ENCODE results near the gene FMN1. TPM values are rescaled to one million over a fixed set of nuclear protein-coding genes. Genes with fewer than 3 reads are reported as not detected.

FMN1 gene
- total and polyA plus RNA-seq, 2 of the 8 experiments (the other 6 are each of a cell fraction or from before 2014, with no cell fraction given) = 0.27 to 3.7 TPM

DNA sequence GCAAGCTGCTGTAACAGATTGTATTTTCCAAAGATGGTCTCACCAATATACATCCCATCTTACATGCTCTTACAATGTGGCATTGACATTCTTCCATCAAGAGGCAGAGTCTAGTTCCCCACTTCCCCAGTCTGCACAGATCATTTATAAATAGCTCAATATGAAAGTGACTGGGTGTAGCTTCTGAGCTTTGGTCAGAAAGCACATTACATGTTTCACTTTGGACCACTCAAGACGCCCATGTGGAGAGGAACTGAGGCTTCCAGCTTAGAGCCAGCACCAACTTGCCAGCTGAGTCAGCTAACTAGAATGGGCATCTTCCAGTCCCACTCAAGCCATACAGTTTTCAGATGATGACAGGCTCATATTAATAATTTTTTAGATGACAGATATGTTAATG, 431.2 kb downstream of the FMN1 start:
- no peaks in the 10 kb centered on the region for H4K20me1 ChIP-seq (replicated peaks in 1 of 2; ENCODE audit: control insufficient read depth in 1 of 2, insufficient read depth in 2 of 2, low read length in 2 of 2)
- ChIA-PET POLR2A (ENCODE audit: partially characterized antibody) (interaction anchor here (1.4 kb wide), 1 partner anchor 17 kb away, joined by 5 read pairs; no protein-coding TSS in a partner anchor), CTCF (ENCODE audit: partially characterized antibody) (interaction anchor here (0.9 to 1.3 kb wide), 3 partner anchors 13 to 173 kb away, joined by 3 read pairs; no protein-coding TSS in a partner anchor)
- no peak overlapping the region for H3K56ac ChIP-seq (replicated peaks; ENCODE audit: insufficient read length, low read depth, low read length)
- H3K27me3 ChIP-seq (replicated peaks in 1 of 4; ENCODE audit: control insufficient read depth in 3 of 4, extremely low read depth in 1 of 4, insufficient read depth in 3 of 4, low read length in 3 of 4) = no peaks in the 10 kb centered on the region
- no peaks in the 10 kb centered on the region for H3K36me3 ChIP-seq (ENCODE audit: control insufficient read depth in 2 of 4, insufficient read depth in 4 of 4, low read length in 3 of 4)
- H3K79me2 ChIP-seq (ENCODE audit: control insufficient read depth in 1 of 2, insufficient read depth in 2 of 2, low read length in 2 of 2) = no peaks in the 10 kb centered on the region
- no peak overlapping the region for H3K4ac ChIP-seq (replicated peaks; ENCODE audit: insufficient read length, low read depth, low read length)
- no peak overlapping the region for H3K27ac ChIP-seq (ENCODE audit: low read depth, low read length)
- no peak overlapping the region for H2BK120ac ChIP-seq (replicated peaks; ENCODE audit: low read depth, low read length)
- FAIRE-seq (no peak), DNase-seq (ENCODE audit: low read depth in 1 of 2, low spot score in 2 of 2) (no peak)
- H3K4me2 ChIP-seq (ENCODE audit: insufficient read depth in 1 of 2, low read depth in 2 of 2, low read length in 2 of 2) = no peak overlapping the region
- WGBS, 2 experiments (ENCODE audit: extremely low coverage in 1 of 2, insufficient coverage in 1 of 2, insufficient read length in 1 of 2, insufficient replicate concordance in 2 of 2, low coverage in 1 of 2, low lambda C conversion rate in 2 of 2, missing lambda C conversion rate in 1 of 2) = 80% methylated on average over 1 of the region's 1 CpG; no CpG with 5 or more reads in 1 of the 2 experiments
- H3K79me1 ChIP-seq (ENCODE audit: low read depth, low read length) = no peaks in the 10 kb centered on the region
- H2AK5ac ChIP-seq (ENCODE audit: low read depth, low read length) = no peak overlapping the region
- H3K4me1 ChIP-seq (replicated peaks in 1 of 4; ENCODE audit: control insufficient read depth in 3 of 4, insufficient read depth in 4 of 4, low read length in 3 of 4) = no peaks in the 10 kb centered on the region
- no peak overlapping the region for H3K4me3 ChIP-seq (ENCODE audit: extremely low read depth in 1 of 4, insufficient read depth in 2 of 4, low read depth in 3 of 4, low read length in 4 of 4)
- no peak overlapping the region for H4K91ac ChIP-seq (replicated peaks; ENCODE audit: insufficient read length, low read length)
- no peak overlapping the region for H4K8ac ChIP-seq (ENCODE audit: extremely low read depth, insufficient read depth, low read length)
- H2BK5ac ChIP-seq (ENCODE audit: low read depth, low read length) = no peak overlapping the region
- no peak overlapping the region for H3K18ac ChIP-seq (ENCODE audit: extremely low read depth, low read length)
- H3K23ac ChIP-seq (ENCODE audit: insufficient read length) = no peak overlapping the region
- H3K9me3 ChIP-seq (ENCODE audit: insufficient read depth in 2 of 2, low read depth in 1 of 2, low read length in 1 of 2) = no peaks in the 10 kb centered on the region
- H3K9ac ChIP-seq (replicated peaks in 1 of 4; ENCODE audit: extremely low read depth in 1 of 4, low read depth in 3 of 4, low read length in 3 of 4) = no peak overlapping the region
- H2AFZ ChIP-seq (ENCODE audit: low read length) = no peak overlapping the region
- no peak overlapping the region for H3K14ac ChIP-seq (ENCODE audit: insufficient read length)
- no peak overlapping the region for H2BK15ac ChIP-seq (ENCODE audit: low read length)
- H4K5ac ChIP-seq (ENCODE audit: insufficient read length, low read depth, low read length) = no peak overlapping the region
- no peaks in the 10 kb centered on the region for H3K23me2 ChIP-seq (ENCODE audit: low read depth, low read length)
- H2BK12ac ChIP-seq (ENCODE audit: low read depth, low read length) = no peak overlapping the region
- H2BK20ac ChIP-seq (ENCODE audit: low read length) = no peak overlapping the region
- TF ChIP-seq, protein P1, sequence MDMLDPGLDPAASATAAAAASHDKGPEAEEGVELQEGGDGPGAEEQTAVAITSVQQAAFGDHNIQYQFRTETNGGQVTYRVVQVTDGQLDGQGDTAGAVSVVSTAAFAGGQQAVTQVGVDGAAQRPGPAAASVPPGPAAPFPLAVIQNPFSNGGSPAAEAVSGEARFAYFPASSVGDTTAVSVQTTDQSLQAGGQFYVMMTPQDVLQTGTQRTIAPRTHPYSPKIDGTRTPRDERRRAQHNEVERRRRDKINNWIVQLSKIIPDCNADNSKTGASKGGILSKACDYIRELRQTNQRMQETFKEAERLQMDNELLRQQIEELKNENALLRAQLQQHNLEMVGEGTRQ (IDR thresholded peaks at IDR 0.05; ENCODE audit: low read length) = no peak
- TF ChIP-seq JUN (IDR thresholded peaks at IDR 0.05; ENCODE audit: low read depth, low read length) = no peak
- TF ChIP-seq KDM4A (IDR thresholded peaks at IDR 0.05; ENCODE audit: low read depth, low read length, severe bottlenecking) = no peak
- TF ChIP-seq, protein P2, sequence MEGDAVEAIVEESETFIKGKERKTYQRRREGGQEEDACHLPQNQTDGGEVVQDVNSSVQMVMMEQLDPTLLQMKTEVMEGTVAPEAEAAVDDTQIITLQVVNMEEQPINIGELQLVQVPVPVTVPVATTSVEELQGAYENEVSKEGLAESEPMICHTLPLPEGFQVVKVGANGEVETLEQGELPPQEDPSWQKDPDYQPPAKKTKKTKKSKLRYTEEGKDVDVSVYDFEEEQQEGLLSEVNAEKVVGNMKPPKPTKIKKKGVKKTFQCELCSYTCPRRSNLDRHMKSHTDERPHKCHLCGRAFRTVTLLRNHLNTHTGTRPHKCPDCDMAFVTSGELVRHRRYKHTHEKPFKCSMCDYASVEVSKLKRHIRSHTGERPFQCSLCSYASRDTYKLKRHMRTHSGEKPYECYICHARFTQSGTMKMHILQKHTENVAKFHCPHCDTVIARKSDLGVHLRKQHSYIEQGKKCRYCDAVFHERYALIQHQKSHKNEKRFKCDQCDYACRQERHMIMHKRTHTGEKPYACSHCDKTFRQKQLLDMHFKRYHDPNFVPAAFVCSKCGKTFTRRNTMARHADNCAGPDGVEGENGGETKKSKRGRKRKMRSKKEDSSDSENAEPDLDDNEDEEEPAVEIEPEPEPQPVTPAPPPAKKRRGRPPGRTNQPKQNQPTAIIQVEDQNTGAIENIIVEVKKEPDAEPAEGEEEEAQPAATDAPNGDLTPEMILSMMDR (IDR thresholded peaks at IDR 0.05; ENCODE audit: control extremely low read depth in 1 of 3, insufficient read depth in 1 of 3, low read depth in 1 of 3, low read length in 3 of 3) = no peak
- no peak for TF ChIP-seq FOSL1 (IDR thresholded peaks at IDR 0.05; ENCODE audit: insufficient read depth, low read depth, low read length)
- no peak for TF ChIP-seq PHF8 (conservative IDR thresholded peaks at IDR 0.05; ENCODE audit: low read depth, low read length)
- TF ChIP-seq POLR2A (IDR thresholded peaks at IDR 0.05; ENCODE audit: control extremely low read depth in 1 of 2, low read depth in 2 of 2, low read length in 2 of 2) = no peak
- TF ChIP-seq SRF (IDR thresholded peaks at IDR 0.05; ENCODE audit: low read depth, low read length) = no peak
- no peak for TF ChIP-seq RXRA (IDR thresholded peaks at IDR 0.05; ENCODE audit: insufficient read depth, low read depth, low read length)
- no peak for TF ChIP-seq BACH1 (IDR thresholded peaks at IDR 0.05; ENCODE audit: low read length)
- no peak for TF ChIP-seq NANOG (IDR thresholded peaks at IDR 0.05; ENCODE audit: insufficient read depth, low read depth, low read length, poor library complexity, severe bottlenecking)
